Mesenchymal stem cell (in vitro differentiated cells and primary cell): ENCODE data around the gene ZBTB7B.

Experiments
- DNase-seq: peaks from one replicate; pipeline ENCODE4 v3.0.0-alpha.2; 2013
- H2AFZ ChIP-seq: one replicate; pipeline ENCODE4 v1.6.1; 2013; ENCODE audit warnings: low read depth, mild to moderate bottlenecking, control low read depth, inconsistent platforms, low read length, moderate library complexity
- H2AK5ac ChIP-seq: 2 replicates; pipeline ENCODE4 v1.6.1; 2013; ENCODE audit warnings: low read length, moderate library complexity, mild to moderate bottlenecking, inconsistent platforms; ENCODE audit not compliant: severe bottlenecking
- H2BK120ac ChIP-seq: one replicate; pipeline ENCODE4 v1.6.1; 2013; ENCODE audit warnings: low read depth, mild to moderate bottlenecking, inconsistent platforms, low read length, moderate library complexity
- H2BK12ac ChIP-seq, 2 experiments: one replicate each; pipeline ENCODE4 v1.6.1; 2013; ENCODE audit warnings: inconsistent platforms in 2 of 2, low read length in 2 of 2, mild to moderate bottlenecking in 2 of 2, moderate library complexity in 2 of 2, control low read depth in 1 of 2
- H2BK15ac ChIP-seq: one replicate; pipeline ENCODE4 v1.6.1; 2013; ENCODE audit warnings: mild to moderate bottlenecking, low read depth, inconsistent platforms; ENCODE audit not compliant: poor library complexity, severe bottlenecking
- H2BK5ac ChIP-seq: 2 replicates; pipeline ENCODE4 v1.6.1; 2013; ENCODE audit warnings: low read depth, mild to moderate bottlenecking, low read length, control low read depth, inconsistent platforms; ENCODE audit not compliant: poor library complexity, severe bottlenecking
- H3K14ac ChIP-seq, 2 experiments: one replicate each; pipeline ENCODE4 v1.6.1; 2013; ENCODE audit warnings: inconsistent platforms in 2 of 2, low read length in 2 of 2, control low read depth in 1 of 2, mild to moderate bottlenecking in 1 of 2, moderate library complexity in 1 of 2
- H3K18ac ChIP-seq, 2 experiments: one replicate each; pipeline ENCODE4 v1.6.1; 2013; ENCODE audit warnings: inconsistent platforms in 2 of 2, low read length in 2 of 2, control low read depth in 1 of 2, low read depth in 1 of 2, mild to moderate bottlenecking in 1 of 2
- H3K23ac ChIP-seq, 2 experiments: one replicate each; pipeline ENCODE4 v1.6.1; 2013; ENCODE audit warnings: inconsistent platforms in 2 of 2, low read length in 2 of 2, mild to moderate bottlenecking in 2 of 2, moderate library complexity in 2 of 2, control low read depth in 1 of 2
- H3K27ac ChIP-seq: 2 replicates; pipeline ENCODE4 v1.5.1; 2013; ENCODE audit warnings: mild to moderate bottlenecking, moderate library complexity, low read length, control low read depth, inconsistent platforms; ENCODE audit not compliant: poor library complexity, severe bottlenecking
- H3K27me3 ChIP-seq, 2 experiments: 2 replicates each; pipeline versions ENCODE4 v1.6.1 to v1.7.0; 2013; ENCODE audit warnings: low read length in 2 of 2, mild to moderate bottlenecking in 2 of 2, moderate library complexity in 2 of 2, control low read depth in 1 of 2, inconsistent platforms in 1 of 2; ENCODE audit not compliant: control insufficient read depth in 1 of 2, insufficient read depth in 1 of 2
- H3K36me3 ChIP-seq, 2 experiments: 2 replicates each; pipeline versions ENCODE4 v1.6.1 to v1.7.0; 2013; ENCODE audit warnings: low read length in 2 of 2, control low read depth in 1 of 2, inconsistent platforms in 1 of 2, low read depth in 1 of 2, mild to moderate bottlenecking in 1 of 2; ENCODE audit not compliant: insufficient read depth in 2 of 2, control insufficient read depth in 1 of 2
- H3K4ac ChIP-seq, 2 experiments: one replicate each; pipeline ENCODE4 v1.6.1; 2013; ENCODE audit warnings: inconsistent platforms in 2 of 2, low read length in 2 of 2, mild to moderate bottlenecking in 2 of 2, moderate library complexity in 2 of 2, control low read depth in 1 of 2, low read depth in 1 of 2
- H3K4me1 ChIP-seq: 2 replicates; pipeline ENCODE4 v1.6.1; 2013; ENCODE audit warnings: low read depth, low read length, control low read depth; ENCODE audit not compliant: control insufficient read depth, insufficient read depth
- H3K4me2 ChIP-seq: 2 replicates; pipeline ENCODE4 v1.6.1; 2013; ENCODE audit warnings: low read length, mild to moderate bottlenecking, inconsistent platforms; ENCODE audit not compliant: poor library complexity, severe bottlenecking
- H3K4me3 ChIP-seq, 2 experiments: 2 replicates each; pipeline versions ENCODE4 v1.5.1 to v1.7.0; 2013; ENCODE audit warnings: low read length in 2 of 2, mild to moderate bottlenecking in 2 of 2, control low read depth in 1 of 2, low read depth in 1 of 2; ENCODE audit not compliant: insufficient read depth in 1 of 2
- H3K79me1 ChIP-seq: replicated peaks from 2 replicates; pipeline ENCODE4 v1.6.1; 2013; ENCODE audit warnings: mild to moderate bottlenecking, control low read depth, low read length, inconsistent platforms; ENCODE audit not compliant: poor library complexity, severe bottlenecking
- H3K9ac ChIP-seq: 2 replicates; pipeline ENCODE4 v1.7.0; 2013; ENCODE audit warnings: mild to moderate bottlenecking, low read length, moderate library complexity
- H3K9me3 ChIP-seq: 2 replicates; pipeline ENCODE4 v1.7.0; 2013; ENCODE audit warnings: mild to moderate bottlenecking, low read length; ENCODE audit not compliant: control insufficient read depth
- H4K8ac ChIP-seq: one replicate; pipeline ENCODE4 v1.6.1; 2013; ENCODE audit warnings: inconsistent platforms, mild to moderate bottlenecking, low read length, moderate library complexity
- H4K91ac ChIP-seq: one replicate; pipeline ENCODE4 v1.6.1; 2013; ENCODE audit warnings: mild to moderate bottlenecking, low read length, inconsistent platforms
- WGBS: methylation state at CpG from one replicate; pipeline ENCODE4 v1.1.7; 2013; ENCODE audit warnings: mixed read lengths; 5-methylcytosine and 5-hydroxymethylcytosine counted together

Gene ZBTB7B

GRCh38 chr1:154961207-154962155, 41.1 kb upstream of the ZBTB7B start, which contains the start of gene PYGO2:
Gene PYGO2, minus strand, starts transcription at chr1:154961782. Its CDS starts 206 bp downstream, at chr1:154961576.
- Histone ChIP-seq H3K4me2 (peak within 1 kb of the TSS; percentile 80), H3K4me3 (peak within 1 kb of the TSS; percentile 85 to 94), H3K27me3 (no peaks in the 10 kb centered on the region)

GRCh38 chr1:154962156-154962749, 40.3 kb upstream of the ZBTB7B start:
- H3K4ac ChIP-seq: peak overlapping the region; percentile 99
- H3K4me3 ChIP-seq: peak overlapping the region; percentile 85 to 94
- H2BK120ac ChIP-seq: no peak overlapping the region
- peak overlapping the region; percentile 97 for H4K8ac ChIP-seq
- peak overlapping the region; percentile 96 to 100 for H3K18ac ChIP-seq
- peak overlapping the region; percentile 76 for H2AK5ac ChIP-seq
- peak overlapping the region in 1 of 2 experiments; percentile 33 for H2BK12ac ChIP-seq
- peaks cover 64% of the 10 kb centered on the region in 2 experiments for H3K36me3 ChIP-seq
- H2BK5ac ChIP-seq: peak overlapping the region; percentile 97
- H2BK15ac ChIP-seq: peak overlapping the region; percentile 91
- H3K9ac ChIP-seq: peak overlapping the region; percentile 96
- H4K91ac ChIP-seq: peak overlapping the region; percentile 84
- 28% methylated on average over 12 of the region's 25 CpGs for WGBS
- H3K27ac ChIP-seq: peak overlapping the region; percentile 74
- H3K4me2 ChIP-seq: peak overlapping the region; percentile 80
- H3K4me1 ChIP-seq: peaks cover 24% of the 10 kb centered on the region
- no peaks in the 10 kb centered on the region for H3K9me3 ChIP-seq
- peak overlapping the region in 1 of 2 experiments; percentile 49 for H3K23ac ChIP-seq
- no peak overlapping the region for H2AFZ ChIP-seq
- H3K14ac ChIP-seq: no peak overlapping the region
- peaks cover 13% of the 10 kb centered on the region for H3K79me1 ChIP-seq
- H3K27me3 ChIP-seq: no peaks in the 10 kb centered on the region
- DNase-seq: peak; percentile 33

More at GRCh38 chr1:154961207-154962155, 41.1 kb upstream of the ZBTB7B start, which contains the start of gene PYGO2:
- peak within 1 kb of the TSS; percentile 66 for H2AFZ ChIP-seq
- peak within 1 kb of the TSS; percentile 99 for H3K4ac ChIP-seq
- H4K8ac ChIP-seq: peak within 1 kb of the TSS; percentile 100
- peak within 1 kb of the TSS in 1 of 2 experiments; percentile 99 for H3K14ac ChIP-seq
- H3K79me1 ChIP-seq: peaks cover 18% of the 10 kb centered on the region
- peaks cover 27% of the 10 kb centered on the region for H3K4me1 ChIP-seq
- H3K36me3 ChIP-seq: peaks cover 57 to 59% of the 10 kb centered on the region in 2 experiments
- H3K9me3 ChIP-seq: no peaks in the 10 kb centered on the region
- peak within 1 kb of the TSS; percentile 93 for H2BK120ac ChIP-seq
- WGBS: 1% methylated on average over 87 of the region's 93 CpGs
- peak within 1 kb of the TSS in 1 of 2 experiments; percentile 97 for H3K23ac ChIP-seq
- H3K27ac ChIP-seq: peak within 1 kb of the TSS; percentile 89
- peak; percentile 83 for DNase-seq
- peak within 1 kb of the TSS in 1 of 2 experiments; percentile 43 for H2BK12ac ChIP-seq
- peak within 1 kb of the TSS; percentile 91 for H2BK15ac ChIP-seq
- H3K9ac ChIP-seq: peak within 1 kb of the TSS; percentile 96
- peak within 1 kb of the TSS; percentile 96 to 100 for H3K18ac ChIP-seq
- H4K91ac ChIP-seq: peak within 1 kb of the TSS; percentile 99
- peak within 1 kb of the TSS; percentile 97 for H2BK5ac ChIP-seq
- H2AK5ac ChIP-seq: peak within 1 kb of the TSS; percentile 76

GRCh38 chr1:154962795-154963330, 39.7 kb upstream of the ZBTB7B start:
- no peak overlapping the region for H3K4ac ChIP-seq
- no peaks in the 10 kb centered on the region for H3K9me3 ChIP-seq
- whole genome bisulfite sequencing: 88% methylated on average over 6 of the region's 6 CpGs
- H3K4me2 ChIP-seq: no peak overlapping the region
- H3K23ac ChIP-seq: no peak overlapping the region
- H2BK12ac ChIP-seq: no peak overlapping the region
- peaks cover 68 to 69% of the 10 kb centered on the region in 2 experiments for H3K36me3 ChIP-seq
- no peak overlapping the region for H2BK15ac ChIP-seq
- peak overlapping the region; percentile 96 for H3K9ac ChIP-seq
- no peak overlapping the region for H2BK120ac ChIP-seq
- DNase-seq: no peak
- H3K18ac ChIP-seq: no peak overlapping the region
- no peaks in the 10 kb centered on the region for H3K27me3 ChIP-seq
- H3K27ac ChIP-seq: peak overlapping the region; percentile 38
- H3K4me3 ChIP-seq: peak overlapping the region in 1 of 2 experiments; percentile 94
- no peak overlapping the region for H2BK5ac ChIP-seq
- no peak overlapping the region for H2AFZ ChIP-seq
- no peak overlapping the region for H3K14ac ChIP-seq
- no peak overlapping the region for H2AK5ac ChIP-seq
- H3K4me1 ChIP-seq: peaks cover 30% of the 10 kb centered on the region
- H4K91ac ChIP-seq: no peak overlapping the region
- peaks cover 13% of the 10 kb centered on the region for H3K79me1 ChIP-seq
- no peak overlapping the region for H4K8ac ChIP-seq
